DMS153 (cell line): ENCODE measurements around the gene PRDM7.

Experiments
- DNase-seq: peaks from one replicate; lab custom pipeline; 2025; lab: John Stamatoyannopoulos, UW

The PRDM7 gene

GRCh38 chr16:90035902-90036301, 41.2 kb downstream of the PRDM7 start:
- DNase-seq = no peak

GRCh38 chr16:90034504-90034903, 42.6 kb downstream of the PRDM7 start:
- DNase-seq = no peak

- DNase-seq = no peak
Observed at GRCh38 chr16:90033387-90033786, 43.7 kb downstream of the PRDM7 start.

- no peak for DNase-seq
Observed at GRCh38 chr16:90032674-90033331, 44.3 kb downstream of the PRDM7 start.

GRCh38 chr16:90031931-90032673, 45.0 kb downstream of the PRDM7 start:
- no peak for DNase-seq

- DNase-seq = no peak
Observed at GRCh38 chr16:90031186-90031930, 45.8 kb downstream of the PRDM7 start.

GRCh38 chr16:90028985-90029384, 48.1 kb downstream of the PRDM7 start:
- DNase-seq = no peak

- DNase-seq = no peak
Observed at GRCh38 chr16:90027611-90028010, 49.5 kb downstream of the PRDM7 start.

- no peak for DNase-seq
Observed at GRCh38 chr16:90026135-90026534, 51.0 kb downstream of the PRDM7 start.

GRCh38 chr16:90023078-90023447, 54.1 kb downstream of the PRDM7 start:
- no peak for DNase-seq

GRCh38 chr16:90022209-90023077, 54.7 kb downstream of the PRDM7 start:
- DNase-seq = peak; percentile 84

GRCh38 chr16:90020838-90021382, 56.2 kb downstream of the PRDM7 start:
- no peak for DNase-seq

GRCh38 chr16:90020260-90020837, 56.8 kb downstream of the PRDM7 start:
- DNase-seq = peak; percentile 9

GRCh38 chr16:90019543-90020259, 57.4 kb downstream of the PRDM7 start:
- DNase-seq = no peak

GRCh38 chr16:90018652-90019542, 58.2 kb downstream of the PRDM7 start, which contains the start of gene DBNDD1:
Gene DBNDD1 (minus strand): TSS chr16:90019456. CDS start chr16:90019341, 115 bp downstream.
- DNase-seq = no peak

- no peak for DNase-seq
Observed at GRCh38 chr16:90018297-90018651, 58.9 kb downstream of the PRDM7 start.

GRCh38 chr16:90016339-90016950, 60.7 kb downstream of the PRDM7 start:
- DNase-seq = no peak

GRCh38 chr16:90015586-90016338, 61.4 kb downstream of the PRDM7 start:
- no peak for DNase-seq
